Kidney (tissue), 14 donors: Measurements from ENCODE around the gene SNX11. TPM values are rescaled to one million over a fixed set of nuclear protein-coding genes. Genes with fewer than 3 reads are reported as not detected.

Experiments
- DNase-seq, 5 donors: peaks; one replicate each; pipeline ENCODE4 v3.0.0-alpha.2; 2013 to 2020
- FAIRE-seq: peaks from 2 replicates; lab custom pipeline; 2012; peaks lifted over from hg19 to GRCh38; lab: Jason Lieb, UNC
- H3K27ac ChIP-seq, 2 donors: one replicate each; pipeline ENCODE4 v1.7.0; 2013; ENCODE audit warnings: low read depth in 2 of 2, low read length in 2 of 2, inconsistent platforms in 1 of 2
- H3K27me3 ChIP-seq: one replicate; pipeline ENCODE4 v1.7.1; 2013; ENCODE audit warnings: low read length, inconsistent platforms; ENCODE audit not compliant: control insufficient read depth, insufficient read depth
- H3K36me3 ChIP-seq, 3 donors: one replicate each; pipeline versions ENCODE4 v1.7.0 to v1.7.1; 2013; ENCODE audit warnings: low read length in 3 of 3, control low read depth in 1 of 3, inconsistent platforms in 1 of 3; ENCODE audit not compliant: insufficient read depth in 3 of 3, control insufficient read depth in 2 of 3
- H3K4me1 ChIP-seq, 3 donors: one replicate each; pipeline versions ENCODE4 v1.7.0 to v1.7.1; 2013; ENCODE audit warnings: low read length in 3 of 3, inconsistent platforms in 1 of 3, low read depth in 1 of 3; ENCODE audit not compliant: control insufficient read depth in 2 of 3, insufficient read depth in 2 of 3
- H3K4me3 ChIP-seq, 3 donors: one replicate each; pipeline versions ENCODE4 v1.7.0 to v1.8.1; 2013; ENCODE audit warnings: low read length in 3 of 3, control low read depth in 1 of 3, inconsistent platforms in 1 of 3
- H3K9ac ChIP-seq, 3 donors: one replicate each; pipeline versions ENCODE4 v1.7.0 to v1.7.1; 2013; ENCODE audit warnings: low read length in 3 of 3, control low read depth in 1 of 3, inconsistent platforms in 1 of 3
- H3K9me3 ChIP-seq, 3 donors: one replicate each; pipeline versions ENCODE4 v1.7.0 to v1.7.1; 2013; ENCODE audit warnings: low read length in 3 of 3, control low read depth in 1 of 3, inconsistent platforms in 1 of 3; ENCODE audit not compliant: control insufficient read depth in 2 of 3, insufficient read depth in 1 of 3
- CTCF ChIP-seq: IDR thresholded peaks from 3 replicates; pipeline ENCODE4 v1.5.1; 2012; ENCODE audit warnings: mild to moderate bottlenecking, moderate library complexity, borderline replicate concordance; ENCODE audit not compliant: insufficient read depth; ENCODE audit errors: extremely low read depth
- intact Hi-C: fragments of 100-400 bp; cut with DNase I; formaldehyde crosslinking; loops from one replicate; pipeline ENCODE4 v1.11.1; 2022
- polyA plus RNA-seq: library from polyadenylated mRNA; stranded (reverse); fragments of 350-450 nt; fragmentation: Illumina TruSeq; extraction: RNeasy Lipid Tissue Mini Kit (QIAGEN cat#74804); gene quantifications from one replicate; pipeline ENCODE4 v1.2.3, GENCODE V29; 2014; ENCODE audit warnings: low read depth, low replicate concordance; ENCODE audit not compliant: insufficient read depth
- total RNA-seq: library from RNA; stranded (reverse); fragmentation: NEBNext Ultra II Directional; extraction: Animal tissue kit (Norgen Biotek cat#: 25700); gene quantifications from one replicate; pipeline ENCODE4 v1.2.1, GENCODE V29; 2021
- donor health status: control.
- donor health status: control.
- donor health status: control.
- donor health status: control.
- donor health status: control.
- donor health status: DM: yes; HTN: yes; CAD: no.
- donor health status: Normal renal cell carcinoma (clear cell type).

SNX11 gene
- total and polyA plus RNA-seq, 2 donors from 2014 or later: 22.4 to 25.3 TPM

GRCh38 chr17:48059125-48059668 lies 48.4 kb upstream of the SNX11 start:
- Histone ChIP-seq H3K9me3 (no peaks in the 10 kb centered on the region), H3K4me1 (peaks cover 2 to 17% (median 9%) of the 10 kb centered on the region in 3 donors), H3K27ac (no peak overlapping the region), H3K4me3 (no peak overlapping the region), H3K36me3 (peaks cover 7 to 68% (median 53%) of the 10 kb centered on the region in 3 donors), H3K9ac (no peak overlapping the region), H3K27me3 (no peaks in the 10 kb centered on the region)
- no peak for TF ChIP-seq CTCF
- no peak for DNase-seq
- intact Hi-C loops: no loop called here
- FAIRE-seq: no peak

GRCh38 chr17:48060249-48060648 lies 47.3 kb upstream of the SNX11 start:
- peaks cover 7 to 74% (median 55%) of the 10 kb centered on the region in 3 donors for H3K36me3 ChIP-seq
- no peak overlapping the region for H3K9ac ChIP-seq
- peaks cover 0 to 11% (median 5%) of the 10 kb centered on the region in 3 donors for H3K4me1 ChIP-seq
- H3K4me3 ChIP-seq: no peak overlapping the region
- DNase-seq (no peak), FAIRE-seq (no peak)
- no peaks in the 10 kb centered on the region for H3K9me3 ChIP-seq
- H3K27me3 ChIP-seq: no peaks in the 10 kb centered on the region
- H3K27ac ChIP-seq: peak overlapping the region in 1 of 2 donors; percentile 28
- TF ChIP-seq CTCF: no peak
- intact Hi-C loops: no loop called here

GRCh38 chr17:48062273-48062672 lies 45.3 kb upstream of the SNX11 start:
- no peak for TF ChIP-seq CTCF
- no peak overlapping the region for H3K9ac ChIP-seq
- H3K4me1 ChIP-seq: peaks cover 0 to 6% (median 0%) of the 10 kb centered on the region in 3 donors
- DNase-seq: no peak
- H3K27ac ChIP-seq: no peak overlapping the region
- intact Hi-C loops: no loop called here
- H3K36me3 ChIP-seq: peaks cover 6 to 62% (median 42%) of the 10 kb centered on the region in 3 donors
- H3K4me3 ChIP-seq: no peak overlapping the region
- FAIRE-seq: no peak
- no peaks in the 10 kb centered on the region for H3K27me3 ChIP-seq
- no peaks in the 10 kb centered on the region for H3K9me3 ChIP-seq
